Superior temporal gyrus (tissue), 1 donor: ENCODE measurements around the gene PARG.
"Not testable (repeated sequence)": the region's sequence is repeated elsewhere in the genome, so short reads cannot be mapped to it uniquely, and the experiment has no call there.

ENCODE experiments used
- DNase-seq: peaks from one replicate; pipeline ENCODE4 v3.0.0-alpha.2; 2016; ENCODE audit errors: extremely low spot score

The PARG gene

GRCh38 chr10:49903829-49904228 lies 38.0 kb downstream of the PARG start:
- DNase-seq, result not testable (repeated sequence)

- DNase-seq, result not testable (repeated sequence)
These were observed 41.4 kb downstream of the PARG start for GRCh38 chr10:49900406-49900805.

- not testable (repeated sequence) for DNase-seq
These were observed 41.8 kb downstream of the PARG start for GRCh38 chr10:49899999-49900398.

GRCh38 chr10:49890025-49890424 lies 51.8 kb downstream of the PARG start:
- not testable (repeated sequence) for DNase-seq

GRCh38 chr10:49884739-49885331 lies 57.0 kb downstream of the PARG start:
- not testable (repeated sequence) for DNase-seq

GRCh38 chr10:49883852-49884251 lies 58.0 kb downstream of the PARG start:
- not testable (repeated sequence) for DNase-seq

- DNase-seq, result not testable (repeated sequence)
These were observed 59.5 kb downstream of the PARG start for GRCh38 chr10:49882327-49882726.

- not testable (repeated sequence) for DNase-seq
These were observed 69.1 kb downstream of the PARG start for GRCh38 chr10:49872740-49873139.

- DNase-seq, result not testable (repeated sequence)
These were observed 70.4 kb downstream of the PARG start for GRCh38 chr10:49871462-49871861.

GRCh38 chr10:49859933-49860332 lies 81.9 kb downstream of the PARG start:
- DNase-seq, result peak; percentile 1

- not testable (repeated sequence) for DNase-seq
These were observed 83.0 kb downstream of the PARG start for GRCh38 chr10:49858697-49859382.

- not testable (repeated sequence) for DNase-seq
These were observed 92.3 kb downstream of the PARG start for GRCh38 chr10:49849520-49849919.

GRCh38 chr10:49844775-49845595 lies 96.8 kb downstream of the PARG start:
- DNase-seq, result no peak

GRCh38 chr10:49842333-49842628 lies 99.5 kb downstream of the PARG start:
- DNase-seq, result not testable (repeated sequence)

GRCh38 chr10:49841615-49842332 lies 100.1 kb downstream of the PARG start:
- no peak for DNase-seq

GRCh38 chr10:49837685-49838084 lies 104.1 kb downstream of the PARG start:
- DNase-seq, result no peak

GRCh38 chr10:49837051-49837478 lies 104.8 kb downstream of the PARG start:
- DNase-seq, result no peak

- no peak for DNase-seq
These were observed 106.9 kb downstream of the PARG start for GRCh38 chr10:49834976-49835375.

GRCh38 chr10:49834201-49834600 lies 107.6 kb downstream of the PARG start:
- DNase-seq, result no peak

GRCh38 chr10:49833168-49833567 lies 108.7 kb downstream of the PARG start:
- DNase-seq, result no peak

- no peak for DNase-seq
These were observed 110.3 kb downstream of the PARG start for GRCh38 chr10:49831352-49832035.
